Bronchial smooth muscle cell (primary cell): ENCODE results near the gene FGF5. TPM values are rescaled to one million over a fixed set of nuclear protein-coding genes. Genes with fewer than 3 reads are reported as not detected.

ENCODE experiments used
- total RNA-seq: library from RNA; depleted of rRNA; stranded (reverse); fragments of >200 nt; gene quantifications from 2 replicates; pipeline ENCODE4 v1.2.1, GENCODE V29; 2014

The FGF5 gene
- 2.7 and 4.1 TPM in 2 replicates for total RNA-seq

GRCh38 chr4:80266253-80266901, at the start of gene FGF5:
Gene FGF5 (plus strand): TSS chr4:80266664. CDS start chr4:80266825, 161 bp downstream.

GRCh38 chr4:80335554-80336358, 69.3 kb downstream of the FGF5 start, which contains the start of gene CFAP299:
Gene CFAP299 (plus strand): TSS chr4:80335730.

Other genes with a start within 250 kb of the FGF5 start
- 64.0 and 125 TPM in 2 replicates for gene ANTXR2, start 193.4 kb upstream of the FGF5 start, total RNA-seq
- 2.1 and 2.7 TPM in 2 replicates for gene PRDM8, start 69.2 kb upstream of the FGF5 start, total RNA-seq
- gene CFAP299, start 69.1 kb downstream of the FGF5 start, total RNA-seq: 5.4 and 8.3 TPM in 2 replicates